Ishikawa (cell line): ENCODE results near the gene RCC1.

Source experiments
- CEBPB ChIP-seq: IDR thresholded peaks from 2 replicates; pipeline ENCODE4 v1.6.1; 2012
- CREB1 ChIP-seq: IDR thresholded peaks from 2 replicates; pipeline ENCODE4 v1.6.1; 2012; ENCODE audit warnings: low read depth
- EGR1 ChIP-seq: IDR thresholded peaks from 2 replicates; pipeline ENCODE4 v1.6.1; 2012
- EP300 ChIP-seq: IDR thresholded peaks from 2 replicates; pipeline ENCODE4 v1.6.1; 2012; ENCODE audit warnings: borderline replicate concordance
- FOXM1 ChIP-seq: IDR thresholded peaks from 2 replicates; pipeline ENCODE4 v1.6.1; 2012; ENCODE audit warnings: low read depth, borderline replicate concordance
- MAX ChIP-seq: IDR thresholded peaks from 2 replicates; pipeline ENCODE4 v1.6.1; 2012
- NFIC ChIP-seq: IDR thresholded peaks from 2 replicates; pipeline ENCODE4 v1.6.1; 2012
- RAD21 ChIP-seq: IDR thresholded peaks from 2 replicates; pipeline ENCODE4 v1.6.1; 2012; ENCODE audit warnings: low read depth
- REST ChIP-seq: IDR thresholded peaks from 2 replicates; pipeline ENCODE4 v1.6.1; 2012; ENCODE audit warnings: low read depth, mild to moderate bottlenecking
- TAF1 ChIP-seq: IDR thresholded peaks from 2 replicates; pipeline ENCODE4 v1.6.1; 2012; ENCODE audit warnings: low read depth, mild to moderate bottlenecking
- TCF12 ChIP-seq: IDR thresholded peaks from 2 replicates; pipeline ENCODE4 v1.6.1; 2012; ENCODE audit warnings: low read depth
- TEAD4 ChIP-seq: IDR thresholded peaks from 2 replicates; pipeline ENCODE4 v1.6.1; 2012
- YY1 ChIP-seq: IDR thresholded peaks from 2 replicates; pipeline ENCODE4 v1.6.1; 2012; ENCODE audit warnings: low read depth
- ZBTB7A ChIP-seq: IDR thresholded peaks from 2 replicates; pipeline ENCODE4 v1.6.1; 2012; ENCODE audit warnings: low read depth
- TF ChIP-seq, protein P1 (sequence below): IDR thresholded peaks from 2 replicates; pipeline ENCODE4 v1.6.1; 2012

Gene RCC1

DNA sequence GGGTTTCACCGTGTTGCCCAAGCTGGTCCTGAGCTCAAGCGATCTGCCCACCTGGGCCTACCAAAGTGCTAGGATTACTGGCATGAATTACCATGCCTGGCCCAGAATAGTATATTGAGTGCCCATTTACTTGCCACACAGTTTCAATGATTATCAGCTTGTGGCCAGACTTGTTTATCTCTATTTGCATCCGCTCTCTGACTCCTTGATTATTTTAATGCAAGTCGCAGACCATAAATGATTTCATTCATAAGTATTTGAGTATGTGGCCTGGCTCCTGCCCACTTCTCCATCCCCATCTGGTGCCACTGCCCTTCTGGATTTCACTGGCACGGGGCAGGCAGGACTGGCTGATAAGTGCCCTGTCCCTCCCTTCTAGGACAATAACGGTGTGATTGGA, 28.8 kb downstream of the RCC1 start:
- TF ChIP-seq REST (no peak), CEBPB (no peak)

DNA sequence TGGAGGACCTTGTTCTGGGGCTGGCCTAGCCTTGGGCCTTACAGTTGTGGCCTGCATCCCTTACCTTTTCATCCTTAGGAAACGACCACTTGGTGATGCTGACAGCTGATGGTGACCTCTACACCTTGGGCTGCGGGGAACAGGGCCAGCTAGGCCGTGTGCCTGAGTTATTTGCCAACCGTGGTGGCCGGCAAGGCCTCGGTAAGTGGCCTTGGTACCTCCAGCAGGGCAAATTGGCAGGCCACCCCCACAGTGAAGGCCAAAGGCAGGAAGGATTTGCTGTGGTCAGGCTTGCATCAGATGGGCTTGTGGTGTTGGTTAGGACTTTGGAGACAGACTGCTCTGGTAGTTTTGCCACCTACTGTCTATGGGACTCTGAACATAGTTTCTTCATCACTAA, 29.3 kb downstream of the RCC1 start:
- TF ChIP-seq TEAD4: no peak
- TF ChIP-seq, protein P1, sequence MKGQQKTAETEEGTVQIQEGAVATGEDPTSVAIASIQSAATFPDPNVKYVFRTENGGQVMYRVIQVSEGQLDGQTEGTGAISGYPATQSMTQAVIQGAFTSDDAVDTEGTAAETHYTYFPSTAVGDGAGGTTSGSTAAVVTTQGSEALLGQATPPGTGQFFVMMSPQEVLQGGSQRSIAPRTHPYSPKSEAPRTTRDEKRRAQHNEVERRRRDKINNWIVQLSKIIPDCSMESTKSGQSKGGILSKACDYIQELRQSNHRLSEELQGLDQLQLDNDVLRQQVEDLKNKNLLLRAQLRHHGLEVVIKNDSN: no peak
- TF ChIP-seq ZBTB7A: no peak
- TF ChIP-seq CREB1: no peak
- TF ChIP-seq RAD21: no peak
- TF ChIP-seq MAX: no peak
- no peak for TF ChIP-seq NFIC
- no peak for TF ChIP-seq TCF12
- no peak for TF ChIP-seq EP300
- TF ChIP-seq YY1: no peak
- TF ChIP-seq FOXM1: no peak
- no peak for TF ChIP-seq TAF1

- TF ChIP-seq EP300 (no peak), CREB1 (no peak), YY1 (no peak), TEAD4 (no peak), TCF12 (no peak), CEBPB (no peak), REST (no peak)
Observed at GRCh38 chr1:28537457-28538199, 31.8 kb downstream of the RCC1 start.

DNA sequence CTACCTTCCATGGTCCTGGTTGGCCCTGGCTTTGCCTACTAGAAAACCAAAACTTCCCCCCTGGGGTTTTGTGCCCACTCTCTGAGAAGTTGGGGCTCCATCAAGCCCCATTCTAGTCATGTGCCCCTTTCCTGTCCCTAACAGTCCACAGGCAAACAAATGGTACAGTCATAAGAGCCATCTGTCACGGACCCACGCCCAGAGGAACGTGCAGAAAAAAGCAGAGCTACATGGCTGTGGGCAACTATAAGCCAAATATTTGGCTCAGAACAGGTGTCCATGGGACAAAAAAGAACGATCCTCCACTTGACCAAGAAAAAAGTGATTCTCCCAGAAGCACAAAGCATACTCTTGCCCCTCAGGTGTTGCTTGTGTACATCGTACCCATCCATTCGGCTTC, 32.4 kb downstream of the RCC1 start:
- TF ChIP-seq TCF12 (no peak), REST (no peak), FOXM1 (no peak), RAD21 (no peak), TAF1 (no peak), NFIC (no peak), ZBTB7A (no peak), CREB1 (no peak), MAX (no peak), YY1 (no peak), CEBPB (no peak), TEAD4 (no peak), EP300 (no peak), EGR1 (no peak)
- TF ChIP-seq, protein P1: no peak

GRCh38 chr1:28540651-28541050, 34.8 kb downstream of the RCC1 start:
- TF ChIP-seq EP300: no peak
- TF ChIP-seq FOXM1: no peak
- no peak for TF ChIP-seq NFIC
- no peak for TF ChIP-seq CEBPB
- peak; percentile 34; the same call in 1 of the 2 replicates for TF ChIP-seq RAD21
- TF ChIP-seq ZBTB7A: no peak
- TF ChIP-seq REST: no peak
